IPS-11a (cell line): ENCODE data around the gene PCSK1.
"Not testable (repeated sequence)": the region's sequence is repeated elsewhere in the genome, so short reads cannot be mapped to it uniquely, and the experiment has no call there.

Experiments
- H3K4me3 ChIP-seq: one replicate; pipeline ENCODE4 v1.5.1; 2013; ENCODE audit warnings: low read depth, low read length, control low read depth

The PCSK1 gene

DNA sequence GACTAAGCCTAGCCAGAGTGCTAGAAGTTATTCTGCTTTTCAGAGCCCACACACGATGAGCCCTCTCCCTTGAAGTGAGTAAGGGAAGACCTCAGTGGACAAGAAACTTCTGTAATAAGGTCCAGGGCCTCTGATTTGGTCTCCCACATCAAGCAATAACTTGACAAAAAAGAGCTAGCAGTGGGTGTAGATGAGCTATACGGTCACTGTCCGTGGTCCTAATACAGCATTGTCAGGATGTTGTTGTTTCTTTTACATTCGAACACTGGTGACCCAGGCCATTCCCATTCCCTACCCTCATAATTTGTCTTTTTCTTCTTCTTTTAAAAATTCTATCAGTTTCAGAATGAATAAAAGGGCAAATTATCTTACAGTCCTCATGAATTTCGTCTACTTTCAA, 5.2 kb downstream of the PCSK1 start:
- no peak overlapping the region for H3K4me3 ChIP-seq

DNA sequence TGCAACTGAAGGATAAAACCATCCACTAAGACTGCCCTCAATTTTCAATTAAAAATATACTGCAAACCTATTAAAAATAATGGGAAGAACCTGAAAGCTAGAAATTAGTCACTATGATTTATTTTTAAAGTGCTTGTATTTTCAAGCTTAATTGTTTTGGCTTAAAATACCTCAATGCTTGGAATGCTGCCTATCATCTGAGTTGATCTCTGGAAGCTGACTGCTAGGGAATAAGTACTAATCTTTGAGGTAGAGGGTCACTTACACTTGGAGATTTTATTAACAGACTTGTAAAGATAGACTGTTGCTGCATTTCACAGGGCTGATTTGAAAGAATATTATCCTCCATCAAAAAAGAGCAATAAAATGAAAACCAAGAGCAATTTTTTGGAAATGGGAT, 6.2 kb downstream of the PCSK1 start:
- H3K4me3 ChIP-seq = no peak overlapping the region

DNA sequence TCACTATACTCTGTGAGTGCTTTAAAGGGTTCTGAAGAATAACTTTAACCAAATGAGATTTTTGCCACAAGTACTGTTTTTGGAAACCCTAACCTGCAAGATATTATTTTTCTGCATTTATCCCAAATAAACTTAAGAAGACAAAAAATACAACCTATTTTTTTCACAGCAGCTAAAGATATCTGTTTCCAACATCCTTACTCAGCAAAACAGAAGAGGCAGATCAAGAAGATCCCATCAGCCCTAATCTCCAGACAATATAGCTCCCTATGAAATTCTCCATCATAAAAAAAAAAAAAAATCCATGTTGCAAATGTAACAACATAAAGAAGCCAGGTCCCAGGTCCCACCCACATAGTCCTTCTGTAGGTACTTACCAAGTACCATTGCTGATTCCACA, 7.6 kb downstream of the PCSK1 start:
- no peak overlapping the region for H3K4me3 ChIP-seq

DNA sequence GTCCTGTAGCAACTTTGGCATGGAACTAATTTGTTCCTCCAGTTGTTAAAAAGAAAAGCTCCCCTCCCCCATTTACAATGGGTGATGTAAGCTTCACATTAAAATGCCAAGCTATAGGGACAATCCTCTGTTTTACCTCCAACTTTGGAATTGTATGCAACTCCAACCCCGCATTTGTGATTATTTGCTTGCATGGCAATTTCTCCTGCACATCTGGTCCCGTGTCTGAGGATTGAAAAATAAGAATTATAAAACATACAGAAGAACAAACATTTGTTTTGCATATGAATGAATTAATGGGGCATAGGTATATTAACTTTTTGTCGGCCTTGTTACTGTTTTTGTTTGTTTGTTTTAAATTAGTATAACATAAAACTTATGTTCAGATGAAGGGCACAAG, 17.2 kb downstream of the PCSK1 start:
- H3K4me3 ChIP-seq = no peak overlapping the region

DNA sequence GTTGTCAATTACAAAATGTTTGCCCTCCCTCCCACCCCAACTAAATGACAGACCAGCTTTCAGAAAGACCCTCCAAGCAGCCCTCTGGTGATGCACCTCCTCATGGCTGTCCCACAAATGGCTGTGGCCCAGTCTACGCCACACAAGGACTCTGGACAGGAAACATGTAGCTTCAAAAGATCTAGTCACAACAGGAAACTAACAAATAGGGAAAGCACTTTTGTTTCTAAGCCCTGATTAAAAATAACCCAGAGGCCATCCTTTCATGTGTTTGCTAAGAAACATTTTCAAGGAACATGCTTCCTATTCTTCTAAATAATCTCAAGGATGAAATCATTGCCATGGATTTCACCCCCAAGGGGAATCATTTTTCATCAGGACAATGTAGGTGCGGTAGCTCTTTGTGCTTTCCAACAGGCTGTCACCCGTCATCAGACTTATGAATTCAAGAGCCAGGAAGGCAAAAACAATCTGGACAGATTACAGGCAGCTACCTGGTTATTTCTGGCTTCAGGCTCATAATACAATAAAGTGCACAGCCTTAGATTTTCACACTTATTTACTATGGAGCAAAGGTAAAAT, 20.1 kb downstream of the PCSK1 start:
- H3K4me3 ChIP-seq = no peak overlapping the region

DNA sequence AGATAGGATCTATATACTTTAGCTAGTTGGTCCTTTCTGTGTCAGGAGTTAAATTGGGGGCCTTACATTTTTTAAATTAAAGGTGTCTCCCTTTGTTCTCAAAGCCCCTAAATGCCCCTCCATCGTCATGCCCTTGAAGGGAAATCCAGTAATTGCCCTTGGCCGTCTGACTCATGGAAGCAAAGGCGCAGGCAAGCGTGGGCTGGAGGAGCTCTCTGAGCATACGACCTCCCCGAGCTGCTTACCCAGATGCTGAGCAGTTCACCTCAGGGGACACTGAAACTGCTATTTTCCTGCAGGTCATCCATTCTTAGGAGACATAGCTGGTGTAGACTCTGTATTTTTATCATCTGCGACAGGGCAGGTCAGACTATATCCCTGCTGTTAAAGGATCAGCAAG, 23.0 kb downstream of the PCSK1 start:
- no peak overlapping the region for H3K4me3 ChIP-seq

DNA sequence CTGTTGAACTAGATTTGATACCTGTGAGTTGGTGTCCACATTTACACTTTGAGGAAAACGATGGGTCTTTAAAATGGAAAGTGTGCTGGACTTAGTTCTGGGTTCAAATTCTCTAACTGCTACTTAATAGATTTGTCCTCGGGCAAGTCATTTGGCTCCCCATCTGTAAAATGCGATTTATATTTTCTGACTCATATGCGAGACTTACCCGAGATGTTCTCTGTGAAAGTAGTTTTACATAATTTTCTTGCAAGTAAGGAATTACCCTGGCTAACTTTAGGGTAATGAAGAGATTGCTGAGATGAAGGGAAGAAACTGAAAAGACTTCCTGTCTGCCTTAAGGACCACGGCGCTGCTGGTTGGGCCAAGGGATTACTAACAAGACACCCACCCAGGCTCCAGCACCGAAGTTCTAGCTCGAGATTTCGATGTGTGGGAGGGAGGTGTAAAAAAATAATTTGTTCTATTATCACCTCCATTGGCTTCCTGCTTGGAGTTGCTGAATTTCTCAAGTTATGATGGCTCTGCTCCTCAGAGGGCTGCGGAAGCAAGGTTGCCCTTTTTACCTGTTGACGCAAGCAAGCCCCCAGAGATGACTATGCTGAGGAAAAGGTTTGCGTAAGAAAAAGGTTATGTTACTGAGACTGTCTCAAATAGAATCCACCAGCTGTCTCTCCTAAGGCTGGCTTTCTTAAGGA, 24.1 kb downstream of the PCSK1 start:
- no peak overlapping the region for H3K4me3 ChIP-seq

DNA sequence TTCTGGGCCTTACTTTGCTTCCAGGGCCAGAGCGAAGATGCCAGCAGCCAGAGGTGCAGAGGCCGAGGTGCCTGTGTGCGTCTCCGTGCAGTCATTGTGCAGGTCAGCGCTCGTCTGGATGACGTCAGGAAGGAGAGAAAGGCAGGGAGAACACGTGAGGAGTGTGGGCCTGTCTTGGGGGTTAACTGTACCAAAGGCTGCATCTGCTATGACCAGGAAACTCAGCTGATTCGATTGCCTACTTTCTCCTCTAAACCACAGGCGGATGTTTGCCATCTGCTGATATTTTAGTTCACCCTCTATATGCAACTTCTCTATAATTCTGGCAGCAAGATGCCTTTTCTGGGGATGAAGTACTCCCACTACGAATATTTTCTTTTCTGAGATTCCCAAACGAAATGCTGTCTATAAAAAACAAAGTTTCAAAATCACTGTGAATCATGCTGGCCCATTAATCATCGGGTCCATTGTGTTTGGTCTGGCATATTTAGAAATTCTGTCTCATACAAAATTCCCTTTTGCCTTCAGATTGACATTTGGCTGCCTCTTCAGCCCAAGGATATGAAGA, 24.8 kb downstream of the PCSK1 start:
- H3K4me3 ChIP-seq = no peak overlapping the region

DNA sequence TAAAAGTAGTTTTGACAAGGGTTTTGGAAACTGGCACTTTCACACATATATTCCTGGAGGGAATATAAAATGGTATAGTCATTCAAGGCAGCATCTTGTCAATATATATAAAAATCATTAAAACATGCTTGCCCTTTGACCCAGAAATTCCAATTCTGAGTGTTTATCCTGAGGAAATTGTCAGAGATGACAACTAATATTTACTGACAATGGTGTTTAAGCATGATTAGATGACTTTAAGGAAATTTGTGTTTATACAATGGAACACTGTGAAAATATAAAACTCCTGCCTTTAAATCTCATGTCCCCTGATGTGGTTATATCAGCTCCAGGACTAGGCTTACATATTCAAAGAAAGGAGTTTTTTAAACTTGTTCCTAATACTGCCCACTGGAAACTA, 25.6 kb downstream of the PCSK1 start:
- no peak overlapping the region for H3K4me3 ChIP-seq

DNA sequence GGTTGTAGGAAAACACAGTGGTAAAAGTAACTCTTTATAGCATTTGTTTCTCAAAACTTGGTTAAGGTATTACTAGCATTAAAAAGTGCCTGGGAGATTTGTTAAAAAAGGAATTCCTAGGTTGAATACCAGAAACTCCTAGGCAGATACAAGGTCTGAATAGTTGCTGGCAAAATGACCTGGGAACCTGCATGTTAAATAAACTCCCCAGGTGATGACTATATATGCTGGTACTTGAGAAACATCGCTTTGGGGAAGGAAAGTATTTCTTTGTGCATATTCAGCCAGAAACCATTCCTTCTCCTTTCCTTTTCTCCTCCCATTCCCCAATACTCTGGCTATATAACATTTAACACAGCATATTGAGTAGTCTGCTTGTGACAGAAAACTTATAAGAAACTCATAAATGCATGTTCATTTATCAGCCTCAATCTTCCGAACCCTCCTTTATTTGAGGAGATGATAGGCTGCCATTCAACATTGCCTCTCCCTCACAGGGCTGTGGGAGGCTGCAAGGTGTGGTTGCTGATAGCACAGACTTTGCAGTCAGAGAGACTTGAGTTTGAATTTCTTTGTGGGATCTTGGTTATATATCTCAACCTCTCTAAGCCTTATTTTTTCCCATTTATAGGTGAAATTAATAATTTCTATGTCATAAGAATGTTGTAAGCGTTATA, 28.7 kb downstream of the PCSK1 start:
- H3K4me3 ChIP-seq = no peak overlapping the region

DNA sequence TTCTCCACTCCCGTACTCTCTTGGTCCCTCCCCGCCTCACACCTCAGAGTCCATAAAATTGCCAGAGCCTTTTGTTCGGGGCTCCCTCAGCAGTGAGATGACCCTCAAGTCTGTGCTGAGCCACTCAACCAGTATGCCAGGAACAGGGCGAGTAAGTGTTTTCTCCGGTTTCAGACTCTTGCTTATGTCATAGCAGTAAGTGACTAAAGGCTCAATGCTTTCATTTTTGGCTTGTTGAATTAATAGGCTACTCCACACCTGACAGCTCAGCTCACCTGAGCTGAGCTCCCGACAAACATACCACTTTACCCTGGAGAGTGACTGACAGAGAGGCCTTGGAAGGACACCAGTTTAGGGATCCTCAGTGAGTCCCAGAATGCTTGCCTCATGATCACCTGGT, 30.5 kb downstream of the PCSK1 start:
- no peak overlapping the region for H3K4me3 ChIP-seq

DNA sequence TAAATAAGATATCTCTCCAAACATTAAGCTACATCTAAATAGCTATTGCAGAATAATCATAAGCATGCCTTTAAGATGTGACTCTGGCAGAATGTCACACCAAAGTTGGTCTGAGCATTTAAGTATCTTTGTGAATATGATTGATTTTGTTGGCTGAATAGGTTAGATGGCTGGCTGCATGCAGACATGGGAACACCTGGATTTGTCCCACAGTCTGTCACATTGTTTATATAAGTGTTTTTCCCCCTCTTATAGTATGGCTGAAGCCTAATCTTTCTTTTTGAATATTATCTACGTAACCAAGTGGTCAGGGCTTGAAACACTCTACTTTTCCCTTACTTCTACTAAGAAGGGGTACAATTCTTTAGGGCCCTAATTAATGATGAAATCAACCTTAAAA, 36.2 kb downstream of the PCSK1 start:
- no peak overlapping the region for H3K4me3 ChIP-seq

DNA sequence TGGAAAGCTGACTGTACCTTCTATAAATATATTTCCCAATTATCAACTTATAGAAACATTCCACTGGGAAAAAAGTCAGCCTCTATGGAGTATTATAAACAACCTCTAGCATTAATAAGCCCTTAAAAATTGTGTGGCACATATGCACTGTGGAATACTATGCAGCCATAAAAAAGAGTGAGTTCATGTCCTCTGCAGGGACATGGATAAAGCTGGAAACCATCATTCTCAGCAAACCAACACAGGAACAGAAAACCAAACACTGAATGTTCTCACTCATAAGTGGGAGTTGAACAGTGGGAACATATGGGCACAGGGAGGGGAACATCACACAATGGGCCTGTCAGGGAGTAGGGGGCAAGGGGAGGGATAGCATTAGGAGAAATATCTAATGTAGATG, 37.8 kb downstream of the PCSK1 start:
- not testable (repeated sequence) for H3K4me3 ChIP-seq

DNA sequence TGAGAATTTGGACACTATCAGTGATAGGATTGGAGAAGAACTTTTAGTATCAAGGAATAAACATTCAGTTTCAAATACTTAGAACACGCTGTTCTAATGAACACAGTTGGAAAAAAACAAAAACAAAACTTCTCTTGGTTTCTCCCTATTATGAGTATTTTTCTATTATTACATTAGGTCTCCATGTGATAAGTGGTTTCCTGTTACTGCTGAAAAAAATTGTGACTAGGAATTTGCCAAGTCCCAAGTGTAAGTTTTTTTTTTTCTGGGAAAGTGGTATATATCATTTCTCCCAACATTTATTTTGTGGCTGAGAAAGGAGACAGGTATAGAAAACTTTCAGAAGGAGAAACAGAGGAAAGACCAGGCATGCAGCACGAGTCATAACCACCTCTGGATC, 41.1 kb downstream of the PCSK1 start:
- no peak overlapping the region for H3K4me3 ChIP-seq

DNA sequence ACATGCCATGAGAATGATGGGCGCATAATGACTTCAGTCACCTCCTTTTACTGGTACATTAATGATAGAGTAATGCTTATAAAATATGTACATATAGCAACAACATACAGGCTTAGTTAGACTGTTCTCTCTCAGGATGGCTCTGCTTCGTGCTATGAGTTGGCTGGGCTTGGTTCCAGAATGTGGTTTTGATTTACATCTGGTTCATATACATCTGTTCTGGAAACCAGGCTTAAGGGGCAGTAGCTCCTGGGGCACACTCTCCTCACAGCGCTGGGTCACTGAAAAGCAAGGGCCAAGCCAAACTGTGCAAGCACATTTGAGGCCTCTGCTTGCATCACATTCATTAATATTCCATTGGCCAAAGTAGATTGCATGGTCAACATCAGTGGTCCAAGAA, 44.9 kb downstream of the PCSK1 start:
- H3K4me3 ChIP-seq = no peak overlapping the region

DNA sequence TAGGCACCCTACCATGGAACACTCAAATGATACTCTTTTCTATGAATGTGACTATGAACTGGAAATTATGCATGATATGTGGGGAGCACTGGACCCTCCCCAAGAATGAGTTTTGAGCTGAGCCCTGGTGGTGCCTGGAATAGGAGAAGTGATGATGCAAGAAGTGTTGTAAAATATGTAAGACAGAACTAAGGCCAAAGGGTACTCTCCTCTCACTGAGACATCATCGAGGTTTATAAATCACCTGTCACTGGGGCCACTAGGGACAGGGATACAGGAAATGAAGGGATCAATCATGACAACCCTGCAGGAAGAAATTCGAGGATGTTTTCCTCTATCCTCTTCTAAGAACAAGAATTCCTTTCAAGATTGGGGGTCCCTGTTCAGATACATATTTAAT, 45.4 kb downstream of the PCSK1 start:
- H3K4me3 ChIP-seq = no peak overlapping the region

DNA sequence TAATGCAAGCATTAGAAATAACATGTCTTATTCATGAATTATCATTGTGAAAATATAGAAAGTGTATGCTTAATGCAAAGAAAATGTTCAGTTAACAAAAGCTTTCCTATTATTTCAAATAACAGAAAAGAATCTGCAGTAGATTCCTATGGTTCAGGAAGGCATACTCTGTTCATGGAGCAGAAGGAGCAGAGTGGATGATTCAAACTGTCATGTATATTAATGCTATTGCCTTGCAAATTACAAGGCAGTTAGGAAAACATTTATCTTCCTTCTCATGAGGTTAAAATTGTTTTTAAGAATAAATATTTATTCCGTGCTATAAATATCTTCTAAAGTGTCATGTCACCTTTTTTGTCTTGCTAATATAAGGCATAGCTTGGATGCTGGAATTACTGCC, 47.5 kb downstream of the PCSK1 start:
- no peak overlapping the region for H3K4me3 ChIP-seq

DNA sequence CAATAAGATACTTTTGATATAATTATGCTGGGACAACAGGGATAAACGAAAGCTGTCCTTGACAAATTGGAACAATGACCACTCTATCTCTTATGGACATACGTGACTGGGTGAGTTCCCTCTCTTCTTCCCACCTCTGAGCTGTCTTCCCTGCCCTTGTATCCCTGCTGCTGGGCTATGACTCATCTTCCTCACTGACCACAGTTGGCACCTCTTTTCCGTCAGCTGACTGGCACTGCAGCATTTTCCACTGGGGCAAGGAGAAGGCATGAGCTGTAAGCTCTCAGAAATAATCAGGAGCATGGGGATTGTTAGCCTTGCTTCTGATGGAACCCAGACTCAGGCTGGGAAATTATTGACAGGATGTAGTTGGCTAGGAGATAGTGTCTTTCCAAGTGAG, 48.7 kb downstream of the PCSK1 start:
- no peak overlapping the region for H3K4me3 ChIP-seq

DNA sequence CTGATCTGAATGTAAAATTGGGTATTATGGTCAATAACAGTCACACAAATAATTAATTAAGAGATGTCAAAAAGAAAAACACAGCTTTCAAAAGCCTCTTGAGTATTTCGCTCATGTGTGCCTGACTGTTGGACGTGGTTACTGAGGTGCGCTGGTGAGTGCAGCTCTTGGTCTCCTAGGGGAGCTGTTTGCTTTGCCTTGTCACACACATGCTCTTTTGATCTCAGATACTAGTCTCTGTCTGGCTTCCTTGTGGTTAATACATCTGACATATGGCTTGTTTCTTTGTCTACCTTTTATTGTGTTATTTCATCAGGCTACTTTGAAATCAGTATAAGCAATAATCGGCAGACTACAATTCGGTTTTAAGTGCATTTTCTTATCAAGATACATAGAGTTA, 51.5 kb downstream of the PCSK1 start:
- no peak overlapping the region for H3K4me3 ChIP-seq

DNA sequence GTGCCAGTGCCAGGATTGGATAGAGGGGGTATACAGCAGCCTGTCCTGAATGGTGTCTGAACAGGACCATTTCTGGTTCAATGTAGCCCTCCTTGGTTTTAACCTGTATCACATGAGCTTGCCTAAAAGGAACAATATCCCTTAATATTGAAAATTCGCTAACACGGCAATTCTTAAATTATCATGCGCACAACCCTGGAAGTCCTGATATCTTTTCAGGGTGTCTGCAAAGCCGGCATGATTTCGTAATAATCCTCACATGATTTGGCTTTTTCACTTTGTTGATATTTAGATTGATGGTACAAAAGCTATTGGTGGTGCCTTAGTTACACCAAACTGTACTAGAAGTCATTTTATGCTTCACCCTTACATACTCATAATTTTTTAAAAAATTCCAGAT, 53.2 kb downstream of the PCSK1 start:
- no peak overlapping the region for H3K4me3 ChIP-seq

DNA sequence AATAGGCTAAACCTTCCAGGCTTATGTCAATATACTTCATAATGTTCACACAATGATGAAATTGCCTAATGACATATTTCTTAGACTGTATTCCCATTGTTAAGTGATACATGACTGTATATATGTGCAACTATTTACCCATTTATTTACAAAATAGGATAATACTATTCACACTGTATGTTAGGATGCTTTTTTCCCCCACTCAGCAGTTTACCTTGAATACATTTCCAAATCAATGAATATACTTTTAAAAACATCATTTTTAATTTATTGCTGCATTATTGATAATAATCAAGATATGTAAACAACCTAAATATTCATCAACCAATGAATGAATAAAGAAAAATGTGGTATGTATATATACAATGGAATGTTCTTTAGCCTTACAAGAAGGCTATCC, 55.5 kb downstream of the PCSK1 start:
- no peak overlapping the region for H3K4me3 ChIP-seq

DNA sequence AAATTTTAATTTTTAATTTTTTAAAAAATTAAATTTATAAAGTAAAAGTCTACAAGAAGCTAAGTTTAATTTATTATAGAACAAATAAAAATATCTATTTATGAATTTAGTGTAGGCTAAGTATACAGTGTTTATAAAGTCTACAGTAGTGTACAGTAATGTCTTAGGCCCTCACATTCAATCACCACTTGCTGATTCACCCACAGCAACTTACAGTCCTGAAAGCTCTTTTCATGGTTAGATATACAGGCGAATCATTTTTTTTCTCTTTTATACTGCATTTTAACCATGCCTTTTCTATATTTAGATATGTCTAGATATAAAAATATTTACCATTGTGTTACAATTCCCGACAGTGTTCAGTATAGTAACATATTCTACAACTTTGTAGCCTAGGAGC, 55.9 kb downstream of the PCSK1 start:
- H3K4me3 ChIP-seq = no peak overlapping the region
